CD4-positive, alpha-beta T cell treated with Interleukin-6 at 100 ng/mL for 8 hours (primary cell): Measurements from ENCODE around the gene SRGAP1.

ENCODE experiments used
- DNase-seq: peaks from one replicate; pipeline ENCODE4 v3.0.0-alpha.2; 2020; ENCODE audit warnings: mixed read lengths, low spot score

The SRGAP1 gene

DNA sequence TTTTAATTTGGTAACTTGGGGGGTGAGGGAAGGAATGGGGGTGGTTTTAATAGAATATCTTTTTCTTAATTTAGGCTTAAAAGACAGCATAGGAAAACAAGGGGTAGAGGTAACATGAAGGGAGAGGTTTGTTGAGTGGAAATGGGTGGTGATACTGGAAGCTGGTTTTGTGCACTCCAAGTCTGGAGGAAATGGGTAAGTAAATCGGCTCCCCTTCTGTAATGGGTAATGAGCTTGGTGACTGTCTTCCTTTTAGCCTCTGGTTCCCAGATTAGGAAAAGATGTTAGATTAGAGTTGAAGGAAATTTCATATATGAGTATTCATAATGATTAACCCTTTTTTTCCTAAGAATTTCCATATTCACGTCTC is 122.1 kb downstream of the SRGAP1 start:
- no peak for DNase-seq

DNA sequence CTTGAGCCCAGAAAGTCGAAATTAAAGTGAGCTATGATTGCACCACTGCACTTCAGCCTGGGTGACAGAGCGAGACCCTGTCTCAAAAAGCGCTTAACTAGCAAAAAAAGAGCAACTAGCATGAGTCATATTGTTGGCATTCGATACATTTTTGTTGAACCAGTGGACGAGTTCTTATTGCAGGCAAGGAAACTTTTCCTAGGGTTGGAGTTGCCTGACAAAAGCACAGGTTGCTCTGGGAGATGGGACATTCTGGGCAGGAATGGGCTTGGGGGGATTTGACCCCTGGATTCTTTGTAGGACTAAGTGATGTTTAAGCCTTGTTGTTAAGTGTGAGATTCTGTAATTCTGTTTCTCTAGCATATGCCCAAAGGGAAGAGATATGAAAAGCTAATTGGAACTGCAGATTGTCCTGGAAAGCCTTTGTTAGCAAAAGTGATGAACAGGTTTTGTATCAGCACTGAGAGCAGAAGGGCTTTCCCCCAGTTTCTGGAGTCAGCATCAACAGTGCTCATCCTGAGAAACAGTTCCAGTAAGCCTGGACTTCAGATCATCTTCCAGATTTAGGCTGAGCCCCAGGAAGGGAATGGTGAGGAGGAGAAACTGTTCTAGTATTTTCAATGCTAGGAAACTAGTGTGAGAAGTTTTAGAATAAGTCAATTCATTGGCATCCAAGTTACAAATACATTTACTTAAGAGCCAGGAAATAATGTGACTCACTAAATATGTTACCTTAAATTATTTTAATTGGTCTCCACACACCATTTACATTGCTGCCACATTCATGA is 123.1 kb downstream of the SRGAP1 start:
- no peak for DNase-seq

DNA sequence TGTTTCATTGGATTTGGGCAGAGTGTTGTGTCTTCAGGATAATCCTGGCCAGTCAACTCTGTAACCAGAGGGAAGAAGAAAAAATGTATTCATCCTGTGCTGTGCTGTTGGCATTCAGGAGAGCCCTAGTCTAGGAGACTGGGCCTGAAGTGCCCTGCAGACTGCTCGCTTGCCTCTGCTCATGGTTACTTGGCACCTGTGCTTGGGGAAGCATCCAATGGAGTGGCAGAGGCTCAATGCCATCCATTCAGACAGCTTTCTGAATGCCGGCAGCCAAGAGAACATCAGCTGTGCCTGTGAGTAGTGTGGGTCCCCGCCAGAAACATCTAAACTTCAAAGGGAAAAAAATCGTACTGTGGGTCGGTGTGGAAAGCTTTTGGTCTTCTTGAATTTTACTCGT is 124.2 kb downstream of the SRGAP1 start:
- no peak for DNase-seq

DNA sequence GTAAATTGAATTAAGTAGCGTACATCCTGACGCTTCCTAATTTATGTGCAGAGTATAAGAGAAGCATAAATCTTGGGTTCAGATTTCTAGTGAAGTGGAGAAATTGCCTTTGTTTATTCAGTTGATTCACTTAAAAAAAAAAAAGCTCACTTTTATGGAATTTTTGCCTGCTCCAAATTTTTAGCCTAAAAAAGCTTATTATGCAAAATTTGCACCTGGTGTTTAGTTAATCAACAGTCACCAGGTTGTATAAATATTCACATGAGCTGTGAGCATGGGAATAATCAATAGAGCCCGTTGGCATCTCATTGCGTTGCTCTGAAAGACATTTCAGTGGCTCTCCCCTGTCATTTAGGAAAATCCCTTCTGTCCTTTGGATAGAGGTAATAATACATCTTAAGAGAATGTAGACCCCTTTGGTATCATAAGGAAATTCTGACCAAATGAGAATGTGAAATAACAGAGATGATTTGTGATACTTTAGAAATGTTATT is 132.4 kb downstream of the SRGAP1 start:
- no peak for DNase-seq

DNA sequence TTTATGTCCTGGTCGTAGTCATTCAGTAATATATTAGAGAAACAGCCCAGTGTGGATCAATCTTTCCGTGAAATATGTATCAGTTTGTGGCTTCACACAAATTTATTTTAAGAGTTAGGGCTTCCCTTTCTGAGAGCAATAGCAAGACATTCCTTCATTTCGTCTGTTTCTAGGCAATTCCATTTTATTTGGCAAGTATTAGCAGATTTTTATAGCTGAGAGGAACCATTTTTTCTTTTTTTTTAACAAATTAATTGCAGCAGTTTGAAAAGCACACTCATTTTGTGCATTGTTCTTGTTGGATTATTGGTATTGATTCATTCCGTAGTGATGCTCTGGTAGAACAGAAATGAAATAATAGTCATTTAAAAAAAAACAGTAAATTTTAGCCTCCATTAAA is 132.9 kb downstream of the SRGAP1 start:
- DNase-seq, result no peak

DNA sequence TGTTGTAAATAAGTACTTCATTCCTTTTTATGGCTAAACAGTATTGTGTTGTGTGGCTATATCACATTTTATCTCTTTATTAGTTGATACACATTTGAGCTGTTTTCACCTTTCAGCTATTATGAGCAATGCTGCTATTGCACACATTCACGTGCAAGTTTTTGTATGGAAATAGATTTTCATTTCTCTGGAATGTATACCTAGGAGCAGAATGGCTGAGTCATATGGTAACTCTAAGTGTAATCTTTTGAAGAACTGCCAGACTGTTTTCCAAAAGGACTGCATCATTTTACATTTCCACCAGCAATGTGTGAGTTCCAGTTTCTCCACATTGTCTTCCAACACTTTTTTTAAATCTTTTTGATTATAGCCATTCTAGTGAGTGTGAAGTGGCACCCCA is 134.0 kb downstream of the SRGAP1 start:
- no peak for DNase-seq

DNA sequence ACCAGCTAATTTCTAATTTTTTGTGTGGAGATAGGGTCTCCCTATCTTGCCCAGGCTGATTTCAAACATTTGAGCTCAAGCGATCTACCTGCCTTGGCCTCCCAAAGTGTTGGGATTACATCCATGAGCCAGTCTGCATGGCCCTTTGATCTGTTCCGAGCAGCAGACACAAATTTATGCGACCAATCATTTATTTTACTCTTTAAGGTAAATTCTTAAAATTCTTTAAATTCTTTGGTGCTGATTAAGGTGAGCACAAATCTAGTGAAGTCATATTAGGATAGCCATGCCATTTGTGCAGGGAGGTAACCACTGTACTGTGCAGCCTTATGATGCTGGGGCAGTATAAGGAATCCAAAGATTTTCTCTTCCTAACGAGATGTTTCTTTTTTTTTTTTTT is 135.7 kb downstream of the SRGAP1 start:
- DNase-seq, result no peak

DNA sequence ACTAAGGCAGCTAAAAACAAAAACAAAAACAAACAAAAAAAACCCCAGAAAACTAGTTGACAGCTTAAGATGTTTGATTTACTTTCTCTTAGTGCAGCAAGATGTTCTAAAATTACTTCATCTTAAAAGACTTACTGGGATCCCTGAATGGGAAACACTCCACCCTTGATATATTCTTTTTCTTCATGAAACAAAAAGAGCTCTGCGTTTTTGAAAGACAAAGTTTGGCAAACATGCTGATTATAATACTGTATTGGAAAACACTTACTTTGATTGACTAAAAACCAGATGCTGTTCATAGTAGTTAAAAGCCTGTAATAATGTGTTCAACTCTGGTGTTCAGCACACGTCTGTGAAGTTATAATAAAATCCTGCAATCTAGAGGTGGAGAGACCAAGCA is 136.8 kb downstream of the SRGAP1 start:
- no peak for DNase-seq

DNA sequence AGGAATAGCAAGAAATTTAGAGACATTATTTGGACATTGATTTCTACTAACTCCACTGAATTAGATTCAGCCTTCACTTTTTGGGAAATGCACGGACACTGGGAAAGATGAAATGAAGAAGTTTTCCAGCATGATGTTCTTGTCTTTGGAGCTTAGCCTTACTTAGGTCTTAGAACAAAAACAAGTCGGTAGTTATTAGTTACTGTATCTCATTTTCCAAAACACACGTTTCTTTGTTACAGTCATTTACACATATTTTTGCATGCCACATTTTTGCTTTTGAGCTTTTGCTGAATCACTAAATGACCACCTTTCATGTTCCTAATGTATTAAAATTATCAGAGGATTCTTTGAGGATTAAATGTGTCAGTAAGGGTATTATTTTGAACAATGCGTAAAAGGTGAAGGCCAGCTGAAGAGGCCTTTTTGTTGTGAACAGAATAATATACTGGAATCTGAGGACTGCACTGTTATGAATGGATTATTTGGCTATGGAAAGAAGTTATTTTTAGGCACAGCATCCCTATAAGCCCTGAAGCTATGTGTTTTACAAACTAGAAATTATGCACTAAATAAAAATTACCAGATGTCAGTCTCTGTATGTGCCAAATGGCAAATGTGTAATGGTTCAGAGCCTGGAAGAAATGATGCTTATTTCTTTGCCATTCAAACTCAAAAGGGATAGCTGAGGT is 138.2 kb downstream of the SRGAP1 start:
- DNase-seq, result no peak

DNA sequence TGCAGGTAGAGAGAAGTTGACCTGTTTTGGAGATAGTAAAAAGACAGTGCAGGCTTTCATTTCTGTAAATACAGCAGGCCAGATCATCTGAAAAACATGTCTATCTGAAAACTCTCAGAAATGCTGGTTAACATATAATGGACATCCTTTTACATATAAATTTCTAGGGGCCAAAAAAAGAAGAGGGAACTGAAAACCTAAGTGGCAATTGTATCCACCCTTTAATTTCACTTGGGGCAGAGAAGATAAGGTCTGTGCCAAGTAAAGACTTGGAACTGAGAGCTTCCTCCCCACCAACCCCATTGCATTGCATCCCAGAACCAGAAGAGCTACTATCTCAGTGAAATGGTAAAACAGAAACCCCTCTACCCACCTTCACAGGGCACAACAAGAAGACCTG is 141.0 kb downstream of the SRGAP1 start:
- no peak for DNase-seq

DNA sequence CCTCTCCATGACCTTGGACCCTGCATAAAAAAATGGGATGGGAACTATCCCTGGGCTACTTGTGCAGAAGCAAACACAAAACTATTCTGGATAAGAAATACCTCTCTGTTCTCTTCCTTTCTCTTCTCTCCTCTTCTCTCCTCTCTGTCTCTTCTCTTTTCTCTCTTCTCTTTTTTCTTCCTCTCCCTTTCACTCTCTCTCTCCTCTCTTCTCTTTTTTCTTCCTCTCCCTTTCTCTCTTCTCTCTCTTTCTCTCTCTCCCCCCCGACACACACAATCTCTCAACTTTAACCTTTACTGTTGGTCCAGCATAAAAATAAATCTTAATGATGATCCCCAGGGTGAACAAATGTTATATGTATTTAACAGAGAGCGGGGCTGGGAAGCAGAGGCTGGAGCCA is 141.4 kb downstream of the SRGAP1 start:
- DNase-seq, result no peak

DNA sequence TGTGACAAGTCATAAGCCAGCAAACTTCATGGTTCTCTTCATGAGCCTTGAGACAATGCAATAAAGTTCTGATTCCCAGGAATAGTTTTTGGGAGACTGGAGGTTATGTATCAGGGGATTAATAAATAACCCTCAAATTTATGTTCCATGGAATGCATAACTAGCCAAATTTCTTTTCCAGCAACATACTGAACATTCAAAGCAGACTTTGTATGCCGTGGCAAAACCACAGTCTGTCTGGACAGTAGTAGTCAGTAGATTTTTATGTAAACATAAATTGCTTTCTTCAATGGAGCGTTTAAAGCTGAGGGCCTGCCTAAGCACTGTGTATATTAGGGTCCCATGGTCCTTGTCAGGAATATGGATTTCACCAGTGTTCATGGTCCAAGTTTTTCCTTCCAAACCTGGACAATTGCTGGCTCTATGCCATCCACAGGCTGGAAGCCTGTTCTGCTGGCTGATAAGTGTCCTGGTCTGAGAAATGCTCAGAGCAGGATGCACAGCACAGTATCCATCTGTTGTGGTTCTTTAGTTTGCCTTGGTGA is 144.9 kb downstream of the SRGAP1 start:
- DNase-seq, result no peak

DNA sequence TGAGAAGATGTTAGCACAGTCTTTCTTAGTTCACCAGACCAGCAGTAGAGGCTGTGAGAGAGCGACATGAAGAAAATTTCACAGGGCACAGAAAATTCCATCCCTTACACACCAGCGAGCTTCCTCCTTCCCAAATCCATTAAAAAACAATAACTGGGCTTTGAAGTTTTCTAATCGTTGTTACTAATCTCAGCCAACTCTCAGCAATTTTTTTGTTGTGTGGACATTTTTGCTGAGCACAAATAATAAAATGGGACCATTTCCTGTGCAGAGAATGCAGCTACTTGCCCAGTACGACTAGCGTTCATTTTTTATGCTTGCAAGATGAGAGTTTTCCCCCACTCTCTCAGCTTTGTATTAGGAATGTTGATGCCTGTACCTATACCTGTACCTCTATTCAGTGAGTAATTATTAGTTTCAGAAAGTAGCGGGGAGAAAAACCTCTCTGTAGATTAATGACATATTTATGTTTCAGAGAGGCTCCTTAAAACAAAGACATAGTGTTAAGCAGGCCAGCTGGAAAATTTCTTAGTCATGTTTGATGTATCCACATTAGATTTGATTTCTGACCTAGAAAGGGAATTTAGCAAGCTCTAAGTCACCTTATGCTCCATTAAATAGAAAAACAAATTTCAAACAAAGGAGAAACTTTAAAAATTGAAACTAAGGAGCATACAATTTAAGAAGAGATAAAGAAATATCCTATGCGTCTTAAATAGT is 146.5 kb downstream of the SRGAP1 start:
- no peak for DNase-seq

DNA sequence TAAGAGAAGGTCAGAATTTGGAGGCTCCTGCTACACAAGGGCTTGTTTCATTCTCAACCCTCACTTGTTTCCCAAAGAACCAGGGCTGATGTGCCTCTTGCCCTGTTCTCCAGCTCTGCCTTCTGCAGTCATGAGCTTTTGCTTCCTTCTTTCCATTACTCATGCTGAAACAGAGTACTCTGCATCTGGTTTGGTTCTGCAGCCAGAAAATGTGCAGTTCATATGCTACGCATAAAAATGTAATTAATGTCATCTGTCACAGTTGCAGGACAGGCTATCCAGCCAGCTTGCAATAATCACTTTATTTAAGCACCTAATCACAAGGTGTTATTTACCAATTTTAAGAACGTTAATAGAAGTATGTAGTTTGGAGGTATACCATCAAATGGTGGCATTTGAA is 150.2 kb downstream of the SRGAP1 start:
- DNase-seq, result no peak

DNA sequence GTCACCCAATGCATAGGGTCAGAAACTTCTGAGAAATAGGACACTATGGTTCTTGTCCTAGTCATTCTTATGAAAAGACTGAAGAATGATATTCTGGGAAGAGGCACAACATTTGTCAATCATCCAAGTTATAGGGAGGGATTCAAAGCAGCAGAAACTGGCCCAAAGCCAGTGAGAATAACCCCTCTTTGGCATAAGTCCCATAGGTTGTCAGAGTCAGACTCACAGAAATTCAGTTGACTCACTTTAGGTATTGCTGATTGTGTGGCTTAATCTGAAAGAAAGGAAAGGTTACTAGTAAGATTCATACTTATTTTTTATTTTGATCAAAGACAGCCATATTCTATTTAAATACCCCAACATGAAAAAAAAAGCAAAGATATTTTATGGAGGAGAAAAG is 151.0 kb downstream of the SRGAP1 start:
- no peak for DNase-seq

DNA sequence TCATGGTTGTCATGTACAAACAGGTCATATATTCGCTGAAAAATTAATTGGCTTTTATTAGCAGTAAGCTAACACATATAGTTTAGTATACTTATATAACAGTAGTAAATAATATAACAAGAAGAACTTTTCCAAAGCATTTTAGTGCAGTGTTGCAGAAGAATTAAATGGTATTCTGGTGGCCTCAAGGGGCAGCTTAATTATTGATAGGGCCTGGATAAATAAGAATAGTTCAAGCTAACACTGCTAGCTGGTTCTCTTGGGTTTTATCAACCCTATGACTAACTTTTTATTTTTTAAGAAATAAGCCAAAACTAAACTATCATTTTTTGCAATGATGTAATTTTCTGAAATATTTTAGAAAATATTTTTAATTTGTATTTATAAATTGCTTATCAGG is 152.1 kb downstream of the SRGAP1 start:
- DNase-seq, result no peak

DNA sequence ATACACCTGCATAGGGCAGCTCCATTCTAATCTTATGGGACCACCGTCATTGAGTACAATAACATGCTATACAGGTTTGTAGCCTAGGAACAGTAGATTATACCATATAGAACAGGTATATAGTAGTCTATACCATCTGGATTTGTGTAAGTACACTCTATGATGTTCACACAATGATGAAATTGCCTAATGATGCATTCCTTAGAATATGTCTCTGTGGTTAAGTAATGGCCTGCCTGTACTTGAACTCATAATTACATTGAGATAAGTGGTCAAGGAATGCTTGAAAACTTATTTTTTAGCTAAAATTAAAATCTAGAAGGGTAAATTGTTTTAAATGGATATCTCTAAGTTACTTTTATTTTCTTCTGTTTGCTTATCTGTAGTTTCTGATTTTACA is 152.7 kb downstream of the SRGAP1 start:
- DNase-seq, result no peak

DNA sequence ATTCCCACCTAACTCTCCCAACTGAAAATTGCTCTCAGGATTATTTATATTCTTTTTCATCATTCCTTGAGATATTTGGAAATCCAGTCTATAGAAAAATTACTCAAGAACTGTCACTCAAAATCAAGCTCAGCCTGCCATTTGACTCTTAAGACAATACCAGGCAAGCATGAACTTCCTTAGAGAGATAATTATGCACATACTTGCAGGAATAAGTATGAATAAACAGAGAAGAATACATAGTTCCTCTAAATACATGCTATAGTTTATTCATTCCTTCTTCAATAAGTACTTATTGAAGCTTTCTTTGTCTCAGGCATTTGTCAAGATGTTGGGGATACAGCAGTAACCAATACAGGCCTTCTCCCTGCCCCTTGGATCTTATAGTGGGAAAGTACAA is 154.1 kb downstream of the SRGAP1 start:
- DNase-seq, result no peak

DNA sequence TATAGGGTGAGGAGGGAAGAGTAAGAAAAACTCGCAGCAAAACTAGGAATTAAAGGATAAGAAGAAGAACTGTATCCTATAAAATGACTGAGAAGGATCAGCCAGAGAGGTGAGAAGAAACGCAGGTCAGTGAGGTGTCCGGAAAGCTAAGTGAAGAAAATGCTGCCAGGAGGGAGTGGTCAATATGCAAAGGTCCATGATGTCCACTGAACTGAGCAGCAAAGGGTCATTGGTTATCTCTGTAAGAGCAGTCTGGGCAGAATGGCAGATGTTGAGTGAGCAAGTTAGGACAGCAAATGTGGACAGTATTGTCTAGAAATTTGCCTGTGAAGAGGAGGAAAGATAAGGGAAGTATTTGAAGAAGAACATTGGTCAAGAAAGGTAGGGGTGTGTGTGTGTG is 155.4 kb downstream of the SRGAP1 start:
- no peak for DNase-seq

DNA sequence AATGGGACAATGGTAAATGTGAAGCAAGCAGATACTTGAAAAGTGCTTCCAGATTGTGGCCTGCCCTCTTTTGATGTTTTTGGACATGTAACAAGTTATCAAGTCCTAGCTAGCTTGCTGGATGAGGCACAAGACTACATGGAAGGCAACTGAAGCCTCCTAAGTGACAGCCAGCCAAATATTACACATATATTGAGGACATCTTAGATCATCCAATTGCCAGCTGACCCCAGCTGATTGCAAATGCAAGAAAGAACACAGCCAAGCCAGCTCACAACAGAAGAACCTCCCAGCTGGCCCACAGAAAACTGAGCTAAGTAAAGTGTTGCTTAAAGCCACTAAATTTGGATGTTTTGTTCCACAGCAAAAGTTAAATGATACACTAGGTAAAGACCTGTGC is 156.9 kb downstream of the SRGAP1 start:
- no peak for DNase-seq

DNA sequence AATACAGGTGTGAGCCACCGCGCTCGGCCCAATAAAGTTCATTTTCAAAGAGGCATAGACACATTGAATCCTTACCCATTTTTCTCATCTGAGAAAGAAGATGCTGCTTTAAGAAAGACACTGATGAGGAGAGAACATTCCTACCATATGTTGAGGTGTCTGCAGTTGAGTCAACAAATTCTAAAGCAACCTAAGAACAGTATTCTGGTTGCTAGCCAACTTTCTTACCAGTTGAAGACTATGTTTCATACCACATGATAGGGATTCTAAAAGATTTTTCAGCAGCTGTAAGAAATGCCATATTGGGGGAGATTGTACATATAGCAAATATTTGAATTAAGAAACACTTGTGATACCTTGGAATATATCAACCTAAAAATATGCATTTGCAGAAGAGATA is 160.1 kb downstream of the SRGAP1 start:
- no peak for DNase-seq

DNA sequence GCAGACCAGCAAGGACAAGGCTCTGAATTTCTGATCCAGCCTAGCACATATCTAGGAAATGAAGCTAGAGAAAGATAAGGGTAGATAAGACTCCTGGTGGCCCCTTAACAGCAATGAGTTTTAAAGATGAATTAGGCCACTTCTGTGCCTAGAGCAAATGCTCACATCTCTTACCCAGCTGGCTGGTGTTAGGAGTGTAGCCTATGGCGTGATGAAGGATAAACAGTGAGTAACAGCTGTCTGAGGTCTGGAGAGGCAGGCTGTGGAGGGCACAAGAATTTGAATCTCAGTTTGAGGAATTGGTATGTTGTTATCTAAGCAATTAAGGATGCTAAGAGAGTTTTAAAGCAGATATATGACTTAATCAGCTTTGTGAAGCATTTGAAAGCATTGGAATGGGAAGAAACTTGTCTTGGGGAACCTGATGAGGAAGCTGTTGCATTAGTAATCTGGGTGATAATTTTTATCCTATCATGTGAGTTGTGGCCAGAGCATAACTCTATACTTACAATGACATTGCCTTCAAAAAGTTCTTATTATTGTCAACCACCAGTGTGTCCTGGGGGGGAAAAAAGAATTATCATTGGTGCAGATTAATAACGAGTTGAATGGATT is 161.8 kb downstream of the SRGAP1 start:
- DNase-seq, result no peak
